ENCODE data around the gene RXRA. TPM values are rescaled to one million over a fixed set of nuclear protein-coding genes. Genes with fewer than 3 reads are reported as not detected.
"Not testable (repeated sequence)": the region's sequence is repeated elsewhere in the genome, so short reads cannot be mapped to it uniquely, and the experiment has no call there.

RXRA gene
- total RNA-seq, 1 donor from 2014 or later: 66.9 TPM

- no peaks in the 10 kb centered on the region for H3K36me3 Mint-ChIP-seq
- no peak for TF ChIP-seq CTCF (conservative IDR thresholded peaks at IDR 0.05)
Measured at GRCh38 chr9:134307674-134308638, 18.3 kb upstream of the RXRA start.

GRCh38 chr9:134308639-134309220, 17.5 kb upstream of the RXRA start:
- not testable (repeated sequence) for H3K36me3 Mint-ChIP-seq; H3K4me3 Mint-ChIP-seq; DNase-seq (ENCODE audit: extremely low spot score, unreplicated experiment); H3K27ac Mint-ChIP-seq; H3K27me3 Mint-ChIP-seq; H3K4me1 Mint-ChIP-seq (ENCODE audit: unreplicated experiment); H3K9me3 Mint-ChIP-seq

More at GRCh38 chr9:134307674-134308638, 18.3 kb upstream of the RXRA start:
- Mint-ChIP-seq H3K27me3 (no peaks in the 10 kb centered on the region), H3K4me1 (ENCODE audit: unreplicated experiment) (peaks cover 5% of the 10 kb centered on the region), H3K9me3 (no peaks in the 10 kb centered on the region), H3K27ac (no peak overlapping the region), H3K4me3 (no peak overlapping the region)
- no peak for DNase-seq (ENCODE audit: extremely low spot score, unreplicated experiment)

GRCh38 chr9:134313470-134313869, 12.8 kb upstream of the RXRA start:
- Mint-ChIP-seq H3K36me3 (no peaks in the 10 kb centered on the region), H3K4me1 (ENCODE audit: unreplicated experiment) (peaks cover 6% of the 10 kb centered on the region), H3K27ac (no peak overlapping the region), H3K4me3 (no peak overlapping the region), H3K27me3 (peaks cover 2% of the 10 kb centered on the region), H3K9me3 (no peaks in the 10 kb centered on the region)
- no peak for TF ChIP-seq CTCF (conservative IDR thresholded peaks at IDR 0.05)
- no peak for DNase-seq (ENCODE audit: extremely low spot score, unreplicated experiment)

GRCh38 chr9:134314039-134314949, 12.0 kb upstream of the RXRA start:
- peaks cover 10% of the 10 kb centered on the region for H3K4me1 Mint-ChIP-seq (ENCODE audit: unreplicated experiment)
- peaks cover 2% of the 10 kb centered on the region for H3K27me3 Mint-ChIP-seq
- DNase-seq (ENCODE audit: extremely low spot score, unreplicated experiment): no peak
- H3K4me3 Mint-ChIP-seq: no peak overlapping the region
- H3K27ac Mint-ChIP-seq: no peak overlapping the region
- no peaks in the 10 kb centered on the region for H3K36me3 Mint-ChIP-seq
- TF ChIP-seq CTCF (conservative IDR thresholded peaks at IDR 0.05): no peak
- H3K9me3 Mint-ChIP-seq: no peaks in the 10 kb centered on the region

- no peaks in the 10 kb centered on the region for H3K36me3 Mint-ChIP-seq
- TF ChIP-seq CTCF (conservative IDR thresholded peaks at IDR 0.05): no peak
- peaks cover 14% of the 10 kb centered on the region for H3K4me1 Mint-ChIP-seq (ENCODE audit: unreplicated experiment)
- H3K9me3 Mint-ChIP-seq: no peaks in the 10 kb centered on the region
- no peak overlapping the region for H3K4me3 Mint-ChIP-seq
- peaks cover 2% of the 10 kb centered on the region for H3K27me3 Mint-ChIP-seq
- no peak for DNase-seq (ENCODE audit: extremely low spot score, unreplicated experiment)
- no peak overlapping the region for H3K27ac Mint-ChIP-seq
Measured at GRCh38 chr9:134314950-134315715, 11.1 kb upstream of the RXRA start.

Data from type B pancreatic cell (in vitro differentiated cells).